ENCODE results near the gene SLC12A6.

GRCh38 chr15:34203305-34203704 lies 134.3 kb downstream of the SLC12A6 start:
- TF ChIP-seq CTCF (IDR thresholded peaks at IDR 0.05) = no peak
- no peak for TF ChIP-seq POLR2AphosphoS5 (IDR thresholded peaks at IDR 0.05; ENCODE audit: insufficient read depth in 1 of 2, low read depth in 1 of 2)
- no peak for TF ChIP-seq POLR2A (IDR thresholded peaks at IDR 0.05)
